HCT116 (cell line): ENCODE data around the gene SLC30A10. TPM values are rescaled to one million over a fixed set of nuclear protein-coding genes. Genes with fewer than 3 reads are reported as not detected.

ENCODE experiments used
- ATAC-seq: fragments of 200-7000 bp; cut with Tn5 transposase; 2 replicates; pipeline ENCODE4 v1.9.1; 2020; ENCODE audit warnings: mild to moderate bottlenecking, moderate library complexity
- BruUV-seq: library from RNA; stranded (reverse); fragments of 400-500 nt; replicated peaks from 2 replicates; lab custom pipeline; 2021; lab: Mats Ljungman, UMichigan
- CTCF ChIA-PET: fragments of 300-600 bp; sonication (Branson Sonifier 250); formaldehyde crosslinking; loops from one replicate; lab custom pipeline; 2021; ENCODE audit warnings: antibody characterized with exemption; lab: Charles Lee
- POLR2A ChIA-PET: fragments of 300-600, 350-600 bp; sonication (Branson Sonifier 250); formaldehyde crosslinking; loops from one replicate; lab custom pipeline; 2021; ENCODE audit warnings: antibody characterized with exemption; lab: Charles Lee
- RAD21 ChIA-PET, 2 experiments: fragments of 300-600 bp; sonication (Branson Sonifier 250); formaldehyde crosslinking; loops; one replicate each; lab custom pipeline; 2023; ENCODE audit warnings: low total read pairs in 2 of 2; ENCODE audit not compliant: uncharacterized antibody in 2 of 2, unreplicated experiment in 2 of 2, low non-redundant PET in 1 of 2; lab: Charles Lee
- DNase-seq: peaks from one replicate; pipeline ENCODE4 v3.0.0-alpha.2; 2010; ENCODE audit warnings: low read depth, low spot score
- H2AFZ ChIP-seq: fragments of 200-600 bp; shearing (Covaris generic), sonication (generic); 2 replicates; pipeline ENCODE4 v1.6.1; 2017; ENCODE audit warnings: low read depth, mixed run types, mixed read lengths, antibody characterized with exemption, low read length; ENCODE audit not compliant: poor library complexity, severe bottlenecking
- H3K27ac ChIP-seq: 2 replicates; pipeline ENCODE4 v1.5.1; 2012; ENCODE audit warnings: low read depth, low read length
- H3K27me3 ChIP-seq: fragments of 200-600 bp; sonication (generic); 2 replicates; pipeline ENCODE4 v1.6.1; 2016; ENCODE audit warnings: mixed run types, low read length, mixed read lengths; ENCODE audit not compliant: insufficient read depth
- H3K36me3 ChIP-seq, 2 experiments: fragments of 200-500 bp in 1 of 2; fragments of 200-600 bp in 1 of 2; sonication (Bioruptor generic) in 1 of 2; sonication (generic) in 1 of 2; 2 replicates each; pipeline versions ENCODE4 v1.5.1 to v1.6.1; 2014 to 2016; ENCODE audit warnings: low read length in 2 of 2, inconsistent platforms in 1 of 2, mixed read lengths in 1 of 2, mixed run types in 1 of 2; ENCODE audit not compliant: insufficient read depth in 2 of 2, control insufficient read depth in 1 of 2
- H3K4me1 ChIP-seq, 2 experiments: fragments of 200-600 bp in 1 of 2; sonication (generic) in 1 of 2; 2 replicates each; pipeline versions ENCODE4 v1.5.1 to v1.6.1; 2012 to 2017; ENCODE audit warnings: low read length in 2 of 2, inconsistent platforms in 1 of 2, mild to moderate bottlenecking in 1 of 2, mixed read lengths in 1 of 2, mixed run types in 1 of 2, moderate library complexity in 1 of 2; ENCODE audit not compliant: insufficient read depth in 2 of 2, control insufficient read depth in 1 of 2
- H3K4me2 ChIP-seq: fragments of 200-600 bp; sonication (generic); 2 replicates; pipeline ENCODE4 v1.6.1; 2017; ENCODE audit warnings: mixed run types, low read length, mixed read lengths
- H3K4me3 ChIP-seq, 2 experiments: fragments of 200-600 bp in 1 of 2; sonication (generic) in 1 of 2; replicated peaks in 1 of 2; 2 replicates each; pipeline ENCODE4 v1.5.1; 2011 to 2016; ENCODE audit warnings: low read length in 2 of 2, control low read depth in 1 of 2, low read depth in 1 of 2, mild to moderate bottlenecking in 1 of 2, mixed read lengths in 1 of 2, mixed run types in 1 of 2
- H3K79me2 ChIP-seq: fragments of 200-600 bp; sonication (generic); 2 replicates; pipeline ENCODE4 v1.6.1; 2017; ENCODE audit warnings: mild to moderate bottlenecking, mixed run types, low read length, moderate library complexity, mixed read lengths; ENCODE audit not compliant: insufficient read depth
- H3K9ac ChIP-seq: fragments of 200-600 bp; sonication (generic); 2 replicates; pipeline ENCODE4 v1.6.1; 2016; ENCODE audit warnings: low read length, mixed read lengths
- H3K9me2 ChIP-seq: fragments of 200-600 bp; sonication (generic), shearing (Covaris generic); 2 replicates; pipeline ENCODE4 v1.6.1; 2017; ENCODE audit warnings: mixed run types, mild to moderate bottlenecking, moderate library complexity; ENCODE audit not compliant: insufficient read depth
- H3K9me3 ChIP-seq, 2 experiments: fragments of 200-500 bp in 1 of 2; fragments of 200-600 bp in 1 of 2; sonication (Bioruptor generic) in 1 of 2; sonication (generic) in 1 of 2; 2 replicates each; pipeline ENCODE4 v1.6.1; 2014 to 2017; ENCODE audit warnings: low read length in 2 of 2, mixed read lengths in 2 of 2, inconsistent platforms in 1 of 2, low read depth in 1 of 2, mild to moderate bottlenecking in 1 of 2, mixed run types in 1 of 2, moderate library complexity in 1 of 2; ENCODE audit not compliant: control insufficient read depth in 1 of 2, insufficient read depth in 1 of 2
- H4K20me1 ChIP-seq: fragments of 200-600 bp; sonication (generic), shearing (Covaris generic); 2 replicates; pipeline ENCODE4 v1.6.1; 2017; ENCODE audit warnings: mixed run types, mild to moderate bottlenecking, moderate library complexity; ENCODE audit not compliant: insufficient read depth
- CBX3 ChIP-seq: IDR thresholded peaks from 2 replicates; pipeline ENCODE4 v1.6.1; 2012; ENCODE audit warnings: low read depth
- CEBPB ChIP-seq: IDR thresholded peaks from 2 replicates; pipeline ENCODE4 v1.6.1; 2012; ENCODE audit warnings: low read depth
- ELF1 ChIP-seq: IDR thresholded peaks from 2 replicates; pipeline ENCODE4 v1.6.1; 2012; ENCODE audit warnings: low read depth, borderline replicate concordance
- JUND ChIP-seq: IDR thresholded peaks from 2 replicates; pipeline ENCODE4 v1.6.1; 2012
- MAX ChIP-seq: IDR thresholded peaks from 2 replicates; pipeline ENCODE4 v1.6.1; 2012
- POLR2AphosphoS5 ChIP-seq: IDR thresholded peaks from 2 replicates; pipeline ENCODE4 v1.6.1; 2011; ENCODE audit warnings: mild to moderate bottlenecking, low read depth, low read length, moderate library complexity
- RAD21 ChIP-seq: IDR thresholded peaks from 2 replicates; pipeline ENCODE4 v1.6.1; 2012; ENCODE audit warnings: low read depth, mild to moderate bottlenecking
- SIN3A ChIP-seq: IDR thresholded peaks from 2 replicates; pipeline ENCODE4 v1.6.1; 2012; ENCODE audit warnings: low read depth
- SP1 ChIP-seq: IDR thresholded peaks from 2 replicates; pipeline ENCODE4 v1.6.1; 2012; ENCODE audit warnings: low read depth
- SRF ChIP-seq: IDR thresholded peaks from 2 replicates; pipeline ENCODE4 v1.6.1; 2012; ENCODE audit warnings: low read depth
- TCF7L2 ChIP-seq: IDR thresholded peaks from 2 replicates; pipeline ENCODE4 v1.7.0; 2011; ENCODE audit warnings: borderline replicate concordance, inconsistent platforms; ENCODE audit not compliant: insufficient read depth, insufficient read length; ENCODE audit errors: extremely low read depth
- intact Hi-C: fragments of 100-400 bp; cut with micrococcal nuclease; formaldehyde crosslinking; loops from 2 replicates; pipeline ENCODE4 v1.10.0; 2022
- total RNA-seq: library from RNA; stranded (reverse); gene quantifications from one replicate; pipeline ENCODE4 v1.2.1, GENCODE V29; 2021; ENCODE audit not compliant: unreplicated experiment
- TF ChIP-seq, protein P1 (sequence below): IDR thresholded peaks from 2 replicates; pipeline ENCODE4 v1.6.1; 2012
- TF ChIP-seq, protein P2 (sequence below), 3 experiments: fragments of 200-600 bp in 1 of 3; sonication (generic) in 1 of 3; IDR thresholded peaks in 2 of 3; conservative IDR thresholded peaks in 1 of 3; 2 replicates each; pipeline ENCODE4 v1.5.1; 2012 to 2017; ENCODE audit warnings: low read depth in 2 of 3, low read length in 2 of 3, antibody characterized with exemption in 1 of 3, borderline replicate concordance in 1 of 3, control low read depth in 1 of 3, mild to moderate bottlenecking in 1 of 3, mixed read lengths in 1 of 3, mixed run types in 1 of 3, moderate library complexity in 1 of 3; ENCODE audit not compliant: insufficient read depth in 1 of 3
- TF ChIP-seq, protein P3 (sequence below): IDR thresholded peaks from 2 replicates; pipeline ENCODE4 v1.6.1; 2011; ENCODE audit warnings: mild to moderate bottlenecking, low read length, moderate library complexity; ENCODE audit not compliant: insufficient replicate concordance; ENCODE audit errors: extremely low read depth

SLC30A10 gene
- total RNA-seq, 1 experiment from 2014 or later = 0.15 TPM

- Histone ChIP-seq H3K4me1 (no peaks in the 10 kb centered on the region), H3K36me3 (no peaks in the 10 kb centered on the region), H3K9ac (no peak overlapping the region), H3K4me2 (no peak overlapping the region), H3K27me3 (peaks cover 49% of the 10 kb centered on the region), H3K9me2 (no peaks in the 10 kb centered on the region), H4K20me1 (no peaks in the 10 kb centered on the region), H3K9me3 (no peaks in the 10 kb centered on the region), H2AFZ (no peak overlapping the region), H3K4me3 (no peak overlapping the region), H3K79me2 (no peaks in the 10 kb centered on the region), H3K27ac (no peak overlapping the region)
- BruUV-seq = no TSS peak
- POLR2A ChIA-PET = no interaction called here
- CTCF ChIA-PET = no interaction called here
- intact Hi-C loops = no loop called here
- ATAC-seq (no peak), DNase-seq (no peak)
- RAD21 ChIA-PET = no interaction called here
- TF ChIP-seq SP1 = no peak
- TF ChIP-seq CEBPB = no peak
- no peak for TF ChIP-seq RAD21
- TF ChIP-seq CBX3 = no peak
- TF ChIP-seq ELF1 = no peak
- TF ChIP-seq, protein P1, sequence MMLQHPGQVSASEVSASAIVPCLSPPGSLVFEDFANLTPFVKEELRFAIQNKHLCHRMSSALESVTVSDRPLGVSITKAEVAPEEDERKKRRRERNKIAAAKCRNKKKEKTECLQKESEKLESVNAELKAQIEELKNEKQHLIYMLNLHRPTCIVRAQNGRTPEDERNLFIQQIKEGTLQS = no peak
- no peak for TF ChIP-seq POLR2AphosphoS5
- no peak for TF ChIP-seq JUND
- TF ChIP-seq SIN3A = no peak
Observed at GRCh38 chr1:219882755-219883154, 45.6 kb downstream of the SLC30A10 start.

GRCh38 chr1:219882096-219882495 is 46.3 kb downstream of the SLC30A10 start:
- H2AFZ ChIP-seq = no peak overlapping the region
- no peaks in the 10 kb centered on the region for H3K9me3 ChIP-seq
- no peaks in the 10 kb centered on the region for H3K36me3 ChIP-seq
- no peak overlapping the region for H3K4me3 ChIP-seq
- H3K79me2 ChIP-seq = no peaks in the 10 kb centered on the region
- no peak for DNase-seq
- no peak overlapping the region for H3K27ac ChIP-seq
- no peak overlapping the region for H3K9ac ChIP-seq
- H3K4me1 ChIP-seq = no peaks in the 10 kb centered on the region
- no peak overlapping the region for H3K4me2 ChIP-seq
- no peaks in the 10 kb centered on the region for H4K20me1 ChIP-seq
- intact Hi-C loops = no loop called here
- ChIA-PET RAD21 (no interaction called here), POLR2A (no interaction called here), CTCF (no interaction called here)
- H3K9me2 ChIP-seq = no peaks in the 10 kb centered on the region
- H3K27me3 ChIP-seq = peaks cover 54% of the 10 kb centered on the region
- ATAC-seq = no peak
- no TSS peak for BruUV-seq
- TF ChIP-seq SIN3A (no peak), CEBPB (no peak), RAD21 (no peak), SRF (no peak), TCF7L2 (no peak), MAX (no peak)
- TF ChIP-seq, protein P2, sequence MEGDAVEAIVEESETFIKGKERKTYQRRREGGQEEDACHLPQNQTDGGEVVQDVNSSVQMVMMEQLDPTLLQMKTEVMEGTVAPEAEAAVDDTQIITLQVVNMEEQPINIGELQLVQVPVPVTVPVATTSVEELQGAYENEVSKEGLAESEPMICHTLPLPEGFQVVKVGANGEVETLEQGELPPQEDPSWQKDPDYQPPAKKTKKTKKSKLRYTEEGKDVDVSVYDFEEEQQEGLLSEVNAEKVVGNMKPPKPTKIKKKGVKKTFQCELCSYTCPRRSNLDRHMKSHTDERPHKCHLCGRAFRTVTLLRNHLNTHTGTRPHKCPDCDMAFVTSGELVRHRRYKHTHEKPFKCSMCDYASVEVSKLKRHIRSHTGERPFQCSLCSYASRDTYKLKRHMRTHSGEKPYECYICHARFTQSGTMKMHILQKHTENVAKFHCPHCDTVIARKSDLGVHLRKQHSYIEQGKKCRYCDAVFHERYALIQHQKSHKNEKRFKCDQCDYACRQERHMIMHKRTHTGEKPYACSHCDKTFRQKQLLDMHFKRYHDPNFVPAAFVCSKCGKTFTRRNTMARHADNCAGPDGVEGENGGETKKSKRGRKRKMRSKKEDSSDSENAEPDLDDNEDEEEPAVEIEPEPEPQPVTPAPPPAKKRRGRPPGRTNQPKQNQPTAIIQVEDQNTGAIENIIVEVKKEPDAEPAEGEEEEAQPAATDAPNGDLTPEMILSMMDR (IDR thresholded peaks at IDR 0.05 in 2 of 3, conservative IDR thresholded peaks at IDR 0.05 in 1 of 3; ENCODE audit: borderline replicate concordance in 1 of 3, insufficient read depth in 1 of 3, low read depth in 2 of 3, low read length in 2 of 3) = no peak
- TF ChIP-seq, protein P3, sequence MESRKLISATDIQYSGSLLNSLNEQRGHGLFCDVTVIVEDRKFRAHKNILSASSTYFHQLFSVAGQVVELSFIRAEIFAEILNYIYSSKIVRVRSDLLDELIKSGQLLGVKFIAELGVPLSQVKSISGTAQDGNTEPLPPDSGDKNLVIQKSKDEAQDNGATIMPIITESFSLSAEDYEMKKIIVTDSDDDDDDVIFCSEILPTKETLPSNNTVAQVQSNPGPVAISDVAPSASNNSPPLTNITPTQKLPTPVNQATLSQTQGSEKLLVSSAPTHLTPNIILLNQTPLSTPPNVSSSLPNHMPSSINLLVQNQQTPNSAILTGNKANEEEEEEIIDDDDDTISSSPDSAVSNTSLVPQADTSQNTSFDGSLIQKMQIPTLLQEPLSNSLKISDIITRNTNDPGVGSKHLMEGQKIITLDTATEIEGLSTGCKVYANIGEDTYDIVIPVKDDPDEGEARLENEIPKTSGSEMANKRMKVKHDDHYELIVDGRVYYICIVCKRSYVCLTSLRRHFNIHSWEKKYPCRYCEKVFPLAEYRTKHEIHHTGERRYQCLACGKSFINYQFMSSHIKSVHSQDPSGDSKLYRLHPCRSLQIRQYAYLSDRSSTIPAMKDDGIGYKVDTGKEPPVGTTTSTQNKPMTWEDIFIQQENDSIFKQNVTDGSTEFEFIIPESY = no peak
